PC-3 (cell line): ENCODE measurements around the gene ALKBH8. TPM values are rescaled to one million over a fixed set of nuclear protein-coding genes. Genes with fewer than 3 reads are reported as not detected.
"Not testable (repeated sequence)": the region's sequence is repeated elsewhere in the genome, so short reads cannot be mapped to it uniquely, and the experiment has no call there.

ENCODE experiments used
- ATAC-seq: fragments of 200-7000 bp; cut with Tn5 transposase; 2 replicates; pipeline ENCODE4 v1.9.1; 2020; ENCODE audit warnings: mild to moderate bottlenecking, moderate library complexity
- BruUV-seq: library from RNA; stranded (reverse); fragments of 400-500 nt; replicated peaks from 2 replicates; lab custom pipeline; 2021; lab: Mats Ljungman, UMichigan
- CTCF ChIA-PET: fragments of 300-600 bp; sonication (Branson Sonifier 250); formaldehyde crosslinking; loops from one replicate; lab custom pipeline; 2022; ENCODE audit warnings: antibody characterized with exemption; lab: Charles Lee
- POLR2A ChIA-PET: fragments of 300-600 bp; sonication (Branson Sonifier 250); formaldehyde crosslinking; loops from one replicate; lab custom pipeline; 2022; ENCODE audit warnings: antibody characterized with exemption; ENCODE audit not compliant: unreplicated experiment; lab: Charles Lee
- DNase-seq: peaks from one replicate; pipeline ENCODE4 v3.0.0-alpha.2; 2015
- H2AFZ ChIP-seq: fragments of 300-600 bp; sonication (generic); 2 replicates; pipeline ENCODE4 v1.6.0; 2016; ENCODE audit warnings: antibody characterized with exemption, low read length
- H3F3A ChIP-seq: fragments of 300-600 bp; sonication (generic); one replicate; pipeline ENCODE4 v1.6.0; 2017; ENCODE audit warnings: antibody characterized with exemption, low read length, control low read depth, mild to moderate bottlenecking; ENCODE audit not compliant: unreplicated experiment
- H3K27ac ChIP-seq: fragments of 300-600 bp; sonication (generic); 2 replicates; pipeline ENCODE4 v1.5.1; 2016; ENCODE audit warnings: mild to moderate bottlenecking, low read length
- H3K27me3 ChIP-seq: fragments of 300-600 bp; sonication (generic); 2 replicates; pipeline ENCODE4 v1.6.1; 2016; ENCODE audit warnings: low read length, mixed read lengths
- H3K36me3 ChIP-seq: fragments of 300-600 bp; sonication (generic); 2 replicates; pipeline ENCODE4 v1.6.1; 2016; ENCODE audit warnings: low read depth, mixed run types, low read length, mixed read lengths
- H3K4me1 ChIP-seq: fragments of 300-600 bp; sonication (generic); 2 replicates; pipeline ENCODE4 v1.5.1; 2016; ENCODE audit warnings: low read length; ENCODE audit not compliant: insufficient read depth
- H3K4me2 ChIP-seq: fragments of 300-600 bp; sonication (generic); 2 replicates; pipeline ENCODE4 v1.6.0; 2016; ENCODE audit warnings: low read length
- H3K4me3 ChIP-seq: fragments of 300-600 bp; sonication (generic); 2 replicates; pipeline ENCODE4 v1.5.1; 2016; ENCODE audit warnings: mild to moderate bottlenecking, low read length, mixed read lengths
- H3K79me2 ChIP-seq: fragments of 300-600 bp; sonication (generic); 2 replicates; pipeline ENCODE4 v1.6.1; 2017; ENCODE audit warnings: low read length, mixed read lengths
- H3K9ac ChIP-seq: fragments of 300-600 bp; sonication (generic); 2 replicates; pipeline ENCODE4 v1.6.0; 2016; ENCODE audit warnings: mild to moderate bottlenecking, low read length
- H3K9me2 ChIP-seq: fragments of 300-600 bp; sonication (generic); replicated peaks from 2 replicates; pipeline ENCODE4 v1.6.1; 2016; ENCODE audit warnings: mixed run types, low read length, mixed read lengths
- H3K9me3 ChIP-seq: fragments of 300-600 bp; sonication (generic); 2 replicates; pipeline ENCODE4 v1.6.1; 2016; ENCODE audit warnings: low read length, mixed read lengths
- H4K20me1 ChIP-seq: fragments of 300-600 bp; sonication (generic); 2 replicates; pipeline ENCODE4 v1.6.1; 2016; ENCODE audit warnings: low read length, mixed read lengths
- EZH2 ChIP-seq: fragments of 300-600 bp; sonication (generic); IDR thresholded peaks from one replicate; pipeline ENCODE4 v1.6.1; 2017; ENCODE audit warnings: antibody characterized with exemption, mild to moderate bottlenecking, low read length; ENCODE audit not compliant: unreplicated experiment
- EZH2phosphoT487 ChIP-seq: fragments of 300-600 bp; sonication (generic); IDR thresholded peaks from 2 replicates; pipeline ENCODE4 v1.6.1; 2018; ENCODE audit warnings: mild to moderate bottlenecking, antibody characterized with exemption, low read length, borderline replicate concordance
- intact Hi-C: fragments of 100-400 bp; cut with micrococcal nuclease; formaldehyde crosslinking; loops from 2 replicates; pipeline ENCODE4 v1.9.0; 2023
- total RNA-seq: library from RNA; depleted of rRNA; stranded (reverse); fragments of >200 nt; gene quantifications from 2 replicates; pipeline ENCODE4 v1.2.3, GENCODE V29; 2014
- TF ChIP-seq, protein P1 (sequence below): fragments of 300-600 bp; sonication (generic); conservative IDR thresholded peaks from 2 replicates; pipeline ENCODE4 v1.5.1; 2017; ENCODE audit warnings: antibody characterized with exemption, low read depth, mild to moderate bottlenecking, low read length

Gene ALKBH8
- total RNA-seq, 1 experiment from 2014 or later: 14.3 TPM

- Histone ChIP-seq H2AFZ (no peak overlapping the region), H3K9ac (no peak overlapping the region), H3K4me3 (no peak overlapping the region), H3K9me3 (no peaks in the 10 kb centered on the region; the same call in 1 of the 2 replicates), H3K9me2 (no peaks in the 10 kb centered on the region), H3F3A (no peaks in the 10 kb centered on the region), H3K27me3 (no peaks in the 10 kb centered on the region), H4K20me1 (no peaks in the 10 kb centered on the region), H3K36me3 (peaks cover 24% of the 10 kb centered on the region), H3K4me1 (no peaks in the 10 kb centered on the region), H3K4me2 (no peak overlapping the region), H3K27ac (no peak overlapping the region), H3K79me2 (no peaks in the 10 kb centered on the region)
- TF ChIP-seq, protein P1, sequence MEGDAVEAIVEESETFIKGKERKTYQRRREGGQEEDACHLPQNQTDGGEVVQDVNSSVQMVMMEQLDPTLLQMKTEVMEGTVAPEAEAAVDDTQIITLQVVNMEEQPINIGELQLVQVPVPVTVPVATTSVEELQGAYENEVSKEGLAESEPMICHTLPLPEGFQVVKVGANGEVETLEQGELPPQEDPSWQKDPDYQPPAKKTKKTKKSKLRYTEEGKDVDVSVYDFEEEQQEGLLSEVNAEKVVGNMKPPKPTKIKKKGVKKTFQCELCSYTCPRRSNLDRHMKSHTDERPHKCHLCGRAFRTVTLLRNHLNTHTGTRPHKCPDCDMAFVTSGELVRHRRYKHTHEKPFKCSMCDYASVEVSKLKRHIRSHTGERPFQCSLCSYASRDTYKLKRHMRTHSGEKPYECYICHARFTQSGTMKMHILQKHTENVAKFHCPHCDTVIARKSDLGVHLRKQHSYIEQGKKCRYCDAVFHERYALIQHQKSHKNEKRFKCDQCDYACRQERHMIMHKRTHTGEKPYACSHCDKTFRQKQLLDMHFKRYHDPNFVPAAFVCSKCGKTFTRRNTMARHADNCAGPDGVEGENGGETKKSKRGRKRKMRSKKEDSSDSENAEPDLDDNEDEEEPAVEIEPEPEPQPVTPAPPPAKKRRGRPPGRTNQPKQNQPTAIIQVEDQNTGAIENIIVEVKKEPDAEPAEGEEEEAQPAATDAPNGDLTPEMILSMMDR: no peak
- TF ChIP-seq EZH2 (no peak), EZH2phosphoT487 (no peak)
- POLR2A ChIA-PET: no interaction called here
- intact Hi-C loops: no loop called here
- no peak for ATAC-seq
- CTCF ChIA-PET: no interaction called here
- no peak for DNase-seq
- BruUV-seq: no TSS peak
These were observed 59.8 kb downstream of the ALKBH8 start for GRCh38 chr11:107505647-107506225.

DNA sequence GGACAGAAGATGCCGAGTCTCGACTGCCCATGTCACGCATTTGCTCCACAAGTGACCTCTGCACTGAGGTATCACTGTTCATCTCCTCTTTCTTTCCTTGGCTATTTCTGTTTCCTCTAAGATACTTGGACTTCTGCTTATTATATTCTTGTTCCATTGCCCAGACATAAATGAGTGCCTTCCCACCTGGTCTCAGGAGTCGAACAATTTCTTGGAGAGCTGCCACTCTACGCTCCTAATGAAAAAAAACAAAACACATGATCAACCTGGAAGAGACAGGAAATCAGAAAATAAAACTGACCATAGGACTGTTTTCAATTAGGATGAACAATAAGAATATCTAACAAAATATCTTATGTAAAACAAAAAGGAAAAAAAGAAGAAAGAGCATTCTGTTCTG lies 60.6 kb downstream of the ALKBH8 start:
- H3F3A ChIP-seq: no peaks in the 10 kb centered on the region
- H3K27ac ChIP-seq: no peak overlapping the region
- H3K4me3 ChIP-seq: no peak overlapping the region
- BruUV-seq: no TSS peak
- DNase-seq (no peak), ATAC-seq (no peak)
- H4K20me1 ChIP-seq: no peaks in the 10 kb centered on the region
- no peaks in the 10 kb centered on the region for H3K9me2 ChIP-seq
- no peak overlapping the region for H2AFZ ChIP-seq
- no peaks in the 10 kb centered on the region for H3K4me1 ChIP-seq
- ChIA-PET POLR2A (no interaction called here), CTCF (no interaction called here)
- intact Hi-C loops: no loop called here
- no peak for TF ChIP-seq EZH2phosphoT487
- TF ChIP-seq EZH2: no peak
- TF ChIP-seq, protein P1: no peak
- H3K9me3 ChIP-seq: no peaks in the 10 kb centered on the region; the same call in 1 of the 2 replicates
- peaks cover 24% of the 10 kb centered on the region for H3K36me3 ChIP-seq
- H3K9ac ChIP-seq: no peak overlapping the region
- no peak overlapping the region for H3K4me2 ChIP-seq
- H3K27me3 ChIP-seq: no peaks in the 10 kb centered on the region
- no peaks in the 10 kb centered on the region for H3K79me2 ChIP-seq

DNA sequence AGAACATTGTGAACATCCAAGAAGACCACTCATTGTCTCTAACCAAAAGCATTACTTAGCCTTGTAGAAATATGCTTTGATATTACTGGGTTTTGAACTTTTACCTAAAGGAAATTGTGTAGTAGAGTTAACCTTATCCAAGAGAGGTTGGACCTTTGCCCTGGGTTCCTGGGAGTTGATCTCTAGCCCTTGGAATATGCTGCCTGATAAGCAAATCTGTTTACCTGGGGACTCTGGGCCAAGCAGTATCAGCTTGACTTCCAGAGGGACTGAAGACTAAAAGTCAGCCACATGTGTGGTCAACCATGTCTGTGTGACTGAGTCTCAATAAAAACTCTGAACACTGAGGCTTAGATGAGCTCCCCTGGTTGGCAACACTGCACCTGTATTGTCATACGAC lies 63.8 kb downstream of the ALKBH8 start:
- no peaks in the 10 kb centered on the region for H3K4me1 ChIP-seq
- no peak overlapping the region for H3K9ac ChIP-seq
- H2AFZ ChIP-seq: no peak overlapping the region
- BruUV-seq: no TSS peak
- CTCF ChIA-PET: no interaction called here
- H4K20me1 ChIP-seq: no peaks in the 10 kb centered on the region
- H3K27ac ChIP-seq: no peak overlapping the region
- H3K36me3 ChIP-seq: peaks cover 24% of the 10 kb centered on the region
- intact Hi-C loops: no loop called here
- H3K27me3 ChIP-seq: no peaks in the 10 kb centered on the region
- H3K4me3 ChIP-seq: no peak overlapping the region
- no peaks in the 10 kb centered on the region for H3K79me2 ChIP-seq
- H3K9me2 ChIP-seq: no peaks in the 10 kb centered on the region
- no peaks in the 10 kb centered on the region for H3F3A ChIP-seq
- ATAC-seq (no peak), DNase-seq (no peak)
- no peak overlapping the region for H3K4me2 ChIP-seq
- TF ChIP-seq, protein P1: no peak
- POLR2A ChIA-PET: no interaction called here
- H3K9me3 ChIP-seq: no peaks in the 10 kb centered on the region; the same call in 1 of the 2 replicates

DNA sequence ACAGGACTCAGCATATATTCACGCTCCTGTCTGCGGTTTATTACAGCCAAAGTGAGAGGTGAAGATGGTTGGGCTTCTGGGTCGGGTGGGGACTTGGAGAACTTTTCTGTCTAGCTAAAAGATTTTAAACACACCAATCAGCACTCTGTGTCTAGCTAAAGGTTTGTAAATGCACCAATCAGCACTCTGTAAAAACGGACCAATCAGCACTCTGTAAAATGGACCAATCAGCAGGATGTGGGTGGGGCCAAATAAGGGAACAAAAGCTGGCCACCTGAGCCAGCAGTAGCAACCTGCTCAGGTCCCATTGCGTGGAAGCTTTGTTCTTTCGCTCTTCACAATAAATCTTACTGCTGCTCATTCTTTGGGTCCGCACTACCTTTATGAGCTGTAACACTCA lies 68.2 kb downstream of the ALKBH8 start:
- H3K9me2 ChIP-seq, H3K79me2 ChIP-seq, H3K4me2 ChIP-seq, BruUV-seq, H2AFZ ChIP-seq, ATAC-seq, H3F3A ChIP-seq, H3K4me3 ChIP-seq, CTCF ChIA-PET, H3K27ac ChIP-seq, intact Hi-C loops, H3K9me3 ChIP-seq, H4K20me1 ChIP-seq, DNase-seq, H3K27me3 ChIP-seq, POLR2A ChIA-PET, H3K9ac ChIP-seq: not testable (repeated sequence)
- H3K36me3 ChIP-seq: peaks cover 10% of the 10 kb centered on the region
- H3K4me1 ChIP-seq: peaks cover 17% of the 10 kb centered on the region
